NCI-H2227 (cell line): ENCODE results near the gene CAMTA1.

Experiments
- DNase-seq: peaks from one replicate; lab custom pipeline; 2025; ENCODE audit not compliant: unreplicated experiment; lab: John Stamatoyannopoulos, UW

CAMTA1 gene

DNA sequence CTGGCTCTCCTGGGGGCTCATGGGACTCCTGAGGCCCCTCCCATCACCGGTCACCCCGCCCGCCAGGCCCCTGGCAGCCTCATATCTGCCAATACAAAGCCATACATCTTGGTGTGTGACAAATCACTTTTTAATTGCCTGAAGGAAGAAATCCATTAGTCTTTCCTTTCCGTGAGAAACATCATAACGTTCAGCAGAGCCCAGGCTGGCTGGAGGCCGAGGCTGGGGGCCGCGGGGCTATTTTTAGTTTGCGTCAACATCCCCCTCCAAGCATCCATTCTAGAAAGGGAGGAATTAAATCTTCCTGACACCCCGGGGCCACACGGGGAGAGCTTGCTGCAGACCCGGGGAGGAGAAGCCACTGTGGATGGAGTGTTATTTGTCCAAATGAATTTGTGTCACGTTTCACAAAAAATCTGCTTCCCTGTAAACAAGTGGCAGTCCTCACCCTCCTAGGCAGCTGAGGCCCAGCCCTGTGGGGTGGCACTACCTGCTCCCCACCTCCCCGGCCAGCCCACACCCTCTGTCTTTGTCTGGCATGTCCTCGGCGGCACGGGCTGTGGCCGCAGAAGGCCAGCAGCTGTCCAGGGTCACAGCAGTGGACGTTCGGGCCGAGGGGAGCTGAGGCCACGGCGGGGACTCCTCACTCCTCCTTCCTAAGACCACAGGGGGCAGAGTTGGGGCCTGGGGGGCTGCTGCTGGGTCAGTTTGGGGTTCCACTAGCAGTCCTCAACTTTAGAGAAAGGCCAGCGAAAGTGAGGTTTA is 749.0 kb downstream of the CAMTA1 start:
- DNase-seq, result peak; percentile 49

GRCh38 chr1:7535016-7535415 is 749.8 kb downstream of the CAMTA1 start:
- DNase-seq, result no peak

DNA sequence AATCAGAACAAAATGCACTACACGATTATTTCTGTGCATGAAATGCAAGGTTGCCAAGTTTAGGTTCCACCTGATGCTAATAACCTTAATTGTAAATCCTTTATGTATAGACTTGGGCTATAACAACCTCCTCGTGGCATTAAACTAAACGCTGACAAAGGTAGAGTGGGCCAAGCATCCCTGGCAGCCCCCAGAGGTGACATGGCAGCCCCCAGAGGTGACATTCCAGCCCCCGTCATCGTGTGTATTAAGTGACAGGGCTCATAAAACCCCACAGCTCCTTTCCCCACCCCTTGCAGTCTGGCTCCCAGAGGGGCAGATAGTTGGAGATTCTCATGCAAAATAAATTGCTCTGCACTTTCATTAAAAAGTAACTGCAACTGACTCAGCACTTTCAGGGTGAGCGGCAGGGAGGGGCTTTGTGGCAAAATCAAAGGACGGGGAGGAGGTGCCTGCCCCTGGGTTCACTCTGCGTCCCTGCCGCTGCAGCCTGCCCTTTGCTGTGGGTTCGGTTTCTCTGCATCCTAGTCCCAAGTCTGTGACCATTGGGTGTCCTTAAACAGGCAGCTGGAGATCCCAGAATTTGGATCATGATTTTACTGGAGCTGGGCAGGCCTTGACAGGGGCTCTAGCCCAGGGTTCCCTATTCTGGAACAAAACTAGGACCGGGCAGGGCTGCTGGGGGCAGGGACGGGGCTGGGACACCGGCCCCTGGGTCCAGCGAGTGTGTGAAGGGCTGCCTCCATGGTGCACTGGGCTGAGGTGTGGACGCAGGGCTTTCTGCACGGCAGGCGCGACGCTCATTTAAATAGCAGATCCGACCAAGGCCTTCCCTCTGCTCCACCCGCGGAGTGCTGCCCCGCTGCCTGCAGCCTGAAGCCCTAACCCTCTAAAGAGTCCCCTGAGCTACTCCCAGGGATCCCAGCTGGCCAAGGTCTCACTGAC is 751.0 kb downstream of the CAMTA1 start:
- DNase-seq, result no peak

- peak; percentile 24 for DNase-seq
Measured at GRCh38 chr1:7536891-7537591, 751.8 kb downstream of the CAMTA1 start.

GRCh38 chr1:7538033-7538432 is 752.8 kb downstream of the CAMTA1 start:
- DNase-seq, result peak; percentile 49

DNA sequence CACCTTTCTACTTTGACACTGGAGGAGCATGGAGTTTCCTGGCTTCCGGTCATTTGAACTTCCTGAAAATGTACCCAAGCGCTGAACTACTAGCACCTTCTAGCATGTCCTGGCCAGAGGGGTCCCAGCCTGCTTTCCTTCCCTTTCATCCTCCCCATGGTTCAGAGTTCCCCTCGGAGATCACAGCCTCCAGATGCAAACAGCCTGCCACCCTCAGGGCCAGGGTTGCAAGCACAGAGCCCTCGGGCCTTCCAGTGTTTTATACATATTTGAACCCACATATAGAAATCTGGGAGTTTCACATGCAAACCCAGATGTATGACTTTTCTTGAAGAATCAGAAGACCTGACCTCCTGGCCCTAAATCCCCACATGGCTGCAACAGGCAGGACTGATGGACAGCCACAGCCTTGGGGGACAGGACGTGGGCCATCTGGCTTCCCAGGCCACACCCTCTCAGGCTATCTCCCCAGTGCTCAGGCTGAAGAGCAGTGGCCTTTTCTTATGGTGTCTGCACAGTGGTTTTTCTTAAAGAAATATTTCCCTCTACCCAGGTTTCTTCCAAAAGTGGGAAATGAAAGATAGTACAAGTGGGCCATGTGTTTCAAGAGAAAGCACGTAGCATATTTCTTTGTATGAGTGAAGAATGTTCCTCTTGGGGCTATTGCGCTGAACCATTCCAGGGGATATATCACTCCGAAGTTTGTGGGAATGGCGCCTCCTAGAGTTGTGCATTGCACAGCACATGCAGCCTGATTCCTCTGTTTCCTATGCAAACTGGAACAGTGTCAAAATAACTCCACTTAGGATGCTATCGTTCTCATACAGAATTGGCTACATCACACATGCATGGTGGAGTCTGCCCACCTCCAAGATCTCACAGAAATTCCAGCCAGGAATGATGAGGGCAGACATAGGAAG is 753.9 kb downstream of the CAMTA1 start:
- no peak for DNase-seq

DNA sequence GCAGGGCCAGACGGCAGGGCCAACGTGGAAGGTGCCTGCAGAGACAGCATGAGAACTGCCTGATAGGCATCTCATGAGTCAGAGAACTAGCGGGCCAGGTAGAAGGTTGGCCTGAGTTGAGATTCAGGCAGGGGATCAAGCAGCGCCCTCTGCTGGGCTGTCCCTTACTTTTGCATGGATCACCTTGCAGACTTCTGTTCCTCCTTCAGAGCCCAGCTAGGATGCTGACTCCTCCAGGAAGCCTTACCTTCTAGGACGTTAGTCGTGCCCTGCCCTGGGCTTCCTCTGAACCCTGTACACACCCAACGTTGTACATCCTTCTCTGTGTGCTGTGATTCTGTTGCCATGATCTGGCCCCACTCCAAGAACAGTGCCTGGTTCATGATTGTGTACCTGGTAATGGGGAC is 754.5 kb downstream of the CAMTA1 start:
- DNase-seq, result no peak

- no peak for DNase-seq
Measured at GRCh38 chr1:7540816-7541215, 755.6 kb downstream of the CAMTA1 start.

DNA sequence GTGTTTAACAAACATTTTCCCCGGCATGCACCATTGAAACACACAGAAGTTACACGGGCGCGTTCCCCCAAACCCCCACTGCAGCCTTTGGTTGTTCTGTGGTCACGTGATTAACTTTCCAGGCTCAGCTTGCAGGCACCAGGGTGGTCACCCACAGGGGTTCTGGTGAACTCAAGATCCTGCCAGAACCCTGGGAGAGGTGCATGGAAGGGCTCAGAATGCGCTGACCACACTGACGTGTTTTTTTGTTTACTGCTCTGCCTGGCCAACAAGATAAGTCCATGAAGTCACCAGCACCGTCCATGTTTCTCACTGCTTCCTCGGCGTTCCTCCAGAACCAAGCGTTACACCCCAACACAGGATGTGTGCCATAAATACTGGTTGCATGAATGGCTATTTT is 756.4 kb downstream of the CAMTA1 start:
- DNase-seq, result no peak

DNA sequence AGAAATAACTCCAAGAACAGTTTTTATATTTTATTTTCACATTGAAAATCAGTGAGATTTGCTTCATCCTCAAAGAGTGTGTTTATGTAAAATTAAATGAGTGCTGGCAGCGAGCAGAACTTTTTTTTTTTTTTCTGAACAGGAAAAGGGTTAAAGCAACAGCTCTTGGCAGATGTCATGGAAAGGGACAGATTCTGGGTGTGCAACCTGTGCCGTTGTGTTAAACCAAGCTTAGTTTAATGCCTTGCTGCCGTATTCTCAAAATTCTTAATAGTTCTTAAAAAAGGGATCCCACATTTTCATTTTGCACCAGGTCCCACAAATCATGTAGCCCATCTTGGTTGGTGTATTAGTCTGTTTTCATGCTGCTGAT is 758.5 kb downstream of the CAMTA1 start:
- DNase-seq, result no peak

DNA sequence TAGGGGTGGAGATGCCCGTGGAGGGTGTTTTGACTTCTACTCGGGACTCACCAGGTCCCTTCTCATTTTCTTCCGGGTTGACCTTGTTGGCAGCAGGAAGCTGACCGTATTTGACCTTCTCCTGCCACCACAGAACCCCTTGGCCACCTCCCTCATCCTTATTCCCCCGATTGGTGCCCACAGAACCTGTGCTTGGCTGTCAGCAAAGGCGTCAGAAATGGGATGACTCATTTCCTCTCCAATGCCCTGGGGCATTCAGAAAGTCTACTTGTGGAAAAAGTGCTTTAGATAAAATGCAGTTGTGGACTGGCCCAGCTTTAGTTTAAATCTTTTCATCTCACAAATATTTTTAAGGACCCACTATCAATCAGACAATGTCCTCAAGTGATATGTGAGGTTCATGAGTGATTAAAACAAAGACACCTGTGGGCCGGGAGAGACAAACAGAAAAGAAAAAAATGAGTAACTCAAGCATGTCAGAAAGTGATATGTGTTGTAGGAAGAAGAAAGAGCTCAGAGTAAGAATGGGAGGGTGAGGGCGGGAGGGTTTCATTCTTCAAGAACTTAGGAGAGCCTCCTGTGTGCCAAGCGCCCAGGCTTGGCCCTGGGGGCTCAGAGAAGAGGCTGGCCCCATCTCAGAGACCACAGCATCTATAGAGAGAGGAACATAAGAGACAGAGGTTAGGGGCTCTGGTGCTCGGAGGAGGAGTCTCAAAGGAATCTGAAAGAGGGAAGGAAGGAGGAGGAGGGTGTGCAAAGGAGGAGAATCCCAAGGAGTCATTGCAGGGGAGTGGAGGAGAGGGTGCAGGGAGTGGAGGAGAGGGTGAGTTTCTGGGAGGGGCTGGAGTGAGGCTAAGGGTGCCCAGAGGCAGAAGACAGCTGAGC is 764.3 kb downstream of the CAMTA1 start:
- DNase-seq, result no peak

- DNase-seq, result no peak
Measured at GRCh38 chr1:7550261-7550865, 765.1 kb downstream of the CAMTA1 start.

- no peak for DNase-seq
Measured at GRCh38 chr1:7550981-7551380, 765.7 kb downstream of the CAMTA1 start.

DNA sequence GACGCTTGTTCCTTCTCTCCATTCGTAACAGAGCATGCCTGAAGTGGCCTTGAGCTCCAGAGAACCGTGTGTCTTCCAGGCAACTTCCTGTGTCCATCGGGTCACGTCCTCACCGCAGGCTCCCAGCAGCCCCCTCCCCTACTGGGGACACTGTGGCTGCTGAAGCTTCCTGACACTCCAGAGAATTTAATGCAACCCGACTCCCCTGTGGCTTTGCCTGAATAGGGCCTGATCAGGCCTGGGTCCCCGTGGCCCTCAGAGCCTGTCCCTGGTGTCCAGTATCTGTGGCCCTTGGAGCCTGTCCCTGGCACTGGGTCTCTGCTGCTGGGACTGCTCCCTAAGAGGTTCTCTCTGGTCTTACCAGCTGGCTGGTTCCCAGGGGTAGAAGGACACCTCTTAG is 766.2 kb downstream of the CAMTA1 start:
- no peak for DNase-seq

- DNase-seq, result no peak
Measured at GRCh38 chr1:7552402-7552801, 767.1 kb downstream of the CAMTA1 start.

GRCh38 chr1:7553042-7553690 is 767.9 kb downstream of the CAMTA1 start:
- no peak for DNase-seq

DNA sequence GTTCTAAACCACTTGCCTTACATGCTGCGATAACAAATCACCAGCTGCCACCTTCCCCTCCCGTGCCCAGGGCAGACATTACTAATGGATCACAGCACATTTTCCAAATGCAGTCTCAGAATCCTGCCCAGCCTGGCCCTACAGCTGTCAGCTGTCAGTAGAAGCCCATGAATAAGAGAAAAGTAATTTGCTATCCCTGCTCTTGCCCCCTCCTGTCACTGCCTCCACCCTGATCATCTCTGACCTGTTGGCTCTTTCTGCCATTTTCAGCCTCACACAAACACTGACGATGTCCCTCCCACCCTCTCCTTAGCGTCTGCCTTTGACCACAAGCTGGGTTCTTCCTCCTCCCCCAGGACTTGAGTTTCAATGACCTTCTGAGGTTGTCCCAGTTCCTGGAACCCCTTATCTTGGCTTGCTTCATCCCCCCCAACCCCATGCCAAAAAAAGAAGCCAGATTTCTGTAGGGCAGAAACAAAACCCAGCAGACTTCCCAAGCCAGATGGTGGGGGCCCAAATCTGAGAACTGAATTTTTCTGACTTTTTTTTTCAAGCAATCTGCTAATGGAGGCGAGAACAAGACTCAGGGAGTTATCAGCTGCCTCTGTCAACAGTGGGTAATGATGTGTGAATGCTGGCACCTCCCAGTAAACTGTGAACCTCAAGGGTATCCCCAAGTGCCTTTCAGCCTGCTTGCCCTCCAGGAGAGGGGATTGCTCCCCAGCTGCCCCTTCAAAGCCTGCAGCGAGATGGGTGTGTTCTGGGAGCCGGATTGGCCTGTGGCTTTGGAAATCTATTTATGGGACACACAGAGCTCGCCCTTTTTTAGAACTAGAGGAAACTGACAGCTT is 769.4 kb downstream of the CAMTA1 start:
- DNase-seq, result peak; percentile 22
